ENCODE measurements around the gene OSBPL2.

Gene OSBPL2

DNA sequence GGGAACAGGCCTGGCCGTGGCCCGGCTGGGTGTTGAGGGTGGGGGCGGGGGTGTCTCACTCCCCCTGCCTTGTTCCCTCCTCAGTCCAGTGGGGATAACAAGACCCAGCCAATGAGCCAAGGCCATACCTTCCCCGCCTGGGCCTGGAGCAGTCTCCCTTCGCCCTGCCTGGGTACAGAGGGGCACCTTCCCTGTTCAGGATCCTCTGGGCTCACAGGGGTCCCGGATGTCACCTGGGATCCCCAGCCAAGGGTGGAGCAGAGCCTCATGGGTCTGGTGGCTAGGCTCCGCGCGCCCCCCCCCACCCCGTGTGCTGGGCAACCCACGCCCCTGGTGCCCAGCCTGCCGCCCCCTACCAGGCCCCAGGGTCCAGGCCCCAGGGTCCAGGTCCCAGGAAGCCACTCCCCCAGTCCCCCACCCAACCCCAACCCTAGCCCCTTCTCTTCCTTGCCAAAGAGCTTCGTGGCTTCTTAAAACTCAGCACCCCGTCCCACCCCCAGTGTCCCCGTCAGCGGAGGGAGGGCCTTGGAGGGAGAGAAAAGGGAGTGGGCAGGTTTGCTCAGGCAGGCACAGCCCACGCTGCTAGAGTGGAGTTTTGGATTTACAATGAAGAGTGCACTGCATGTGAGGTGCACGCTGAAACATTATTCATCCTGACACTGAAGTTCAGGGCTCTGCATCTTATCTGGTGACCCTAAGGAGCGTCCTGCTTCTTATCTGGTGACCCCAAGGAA, 30.1 kb upstream of the OSBPL2 start:
- no peak for TF ChIP-seq YY2 (tag by site-specific recombination; IDR thresholded peaks at IDR 0.05)
- 0 out of 2 replicates have a peak, but pooled peaks have one; percentile 24 for TF ChIP-seq EGR2 (tag by site-specific recombination; IDR thresholded peaks at IDR 0.05; ENCODE audit: low read depth)
- TF ChIP-seq, protein P1, sequence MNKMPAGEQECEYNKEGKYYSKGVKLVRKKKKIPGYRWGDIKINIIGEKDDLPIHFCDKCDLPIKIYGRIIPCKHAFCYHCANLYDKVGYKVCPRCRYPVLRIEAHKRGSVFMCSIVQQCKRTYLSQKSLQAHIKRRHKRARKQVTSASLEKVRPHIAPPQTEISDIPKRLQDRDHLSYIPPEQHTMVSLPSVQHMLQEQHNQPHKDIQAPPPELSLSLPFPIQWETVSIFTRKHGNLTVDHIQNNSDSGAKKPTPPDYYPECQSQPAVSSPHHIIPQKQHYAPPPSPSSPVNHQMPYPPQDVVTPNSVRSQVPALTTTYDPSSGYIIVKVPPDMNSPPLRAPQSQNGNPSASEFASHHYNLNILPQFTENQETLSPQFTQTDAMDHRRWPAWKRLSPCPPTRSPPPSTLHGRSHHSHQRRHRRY (tag by site-specific recombination; IDR thresholded peaks at IDR 0.05) = no peak
- peak; percentile 50 for TF ChIP-seq ZFHX2 (tag by site-specific recombination; conservative IDR thresholded peaks at IDR 0.05)
- TF ChIP-seq, protein P2, sequence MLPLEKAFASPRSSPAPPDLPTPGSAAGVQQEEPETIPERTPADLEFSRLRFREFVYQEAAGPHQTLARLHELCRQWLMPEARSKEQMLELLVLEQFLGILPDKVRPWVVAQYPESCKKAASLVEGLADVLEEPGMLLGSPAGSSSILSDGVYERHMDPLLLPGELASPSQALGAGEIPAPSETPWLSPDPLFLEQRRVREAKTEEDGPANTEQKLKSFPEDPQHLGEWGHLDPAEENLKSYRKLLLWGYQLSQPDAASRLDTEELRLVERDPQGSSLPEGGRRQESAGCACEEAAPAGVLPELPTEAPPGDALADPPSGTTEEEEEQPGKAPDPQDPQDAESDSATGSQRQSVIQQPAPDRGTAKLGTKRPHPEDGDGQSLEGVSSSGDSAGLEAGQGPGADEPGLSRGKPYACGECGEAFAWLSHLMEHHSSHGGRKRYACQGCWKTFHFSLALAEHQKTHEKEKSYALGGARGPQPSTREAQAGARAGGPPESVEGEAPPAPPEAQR (tag by site-specific recombination; IDR thresholded peaks at IDR 0.05) = no peak
- TF ChIP-seq, protein P3, sequence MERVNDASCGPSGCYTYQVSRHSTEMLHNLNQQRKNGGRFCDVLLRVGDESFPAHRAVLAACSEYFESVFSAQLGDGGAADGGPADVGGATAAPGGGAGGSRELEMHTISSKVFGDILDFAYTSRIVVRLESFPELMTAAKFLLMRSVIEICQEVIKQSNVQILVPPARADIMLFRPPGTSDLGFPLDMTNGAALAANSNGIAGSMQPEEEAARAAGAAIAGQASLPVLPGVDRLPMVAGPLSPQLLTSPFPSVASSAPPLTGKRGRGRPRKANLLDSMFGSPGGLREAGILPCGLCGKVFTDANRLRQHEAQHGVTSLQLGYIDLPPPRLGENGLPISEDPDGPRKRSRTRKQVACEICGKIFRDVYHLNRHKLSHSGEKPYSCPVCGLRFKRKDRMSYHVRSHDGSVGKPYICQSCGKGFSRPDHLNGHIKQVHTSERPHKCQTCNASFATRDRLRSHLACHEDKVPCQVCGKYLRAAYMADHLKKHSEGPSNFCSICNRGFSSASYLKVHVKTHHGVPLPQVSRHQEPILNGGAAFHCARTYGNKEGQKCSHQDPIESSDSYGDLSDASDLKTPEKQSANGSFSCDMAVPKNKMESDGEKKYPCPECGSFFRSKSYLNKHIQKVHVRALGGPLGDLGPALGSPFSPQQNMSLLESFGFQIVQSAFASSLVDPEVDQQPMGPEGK (tag by site-specific recombination; IDR thresholded peaks at IDR 0.05) = no peak
- ChIA-PET CTCF (no interaction called here), POLR2A (no interaction called here)
- Histone ChIP-seq H3K9me3 (ENCODE audit: control insufficient read depth, insufficient read depth, low read depth, low read length) (no peaks in the 10 kb centered on the region), H3K36me3 (ENCODE audit: control insufficient read depth in 2 of 2, insufficient read depth in 1 of 2, low read length in 2 of 2) (peaks cover 0 to under 1% of the 10 kb centered on the region in 2 experiments; a peak in 1 of 3 replicates), H3K4me1 (ENCODE audit: control insufficient read depth, insufficient read depth, low read length) (no peaks in the 10 kb centered on the region), H3K4me3 (ENCODE audit: low read depth, low read length) (no peak overlapping the region), H3K27ac (ENCODE audit: extremely low read depth, low read depth, low read length) (no peak overlapping the region)

DNA sequence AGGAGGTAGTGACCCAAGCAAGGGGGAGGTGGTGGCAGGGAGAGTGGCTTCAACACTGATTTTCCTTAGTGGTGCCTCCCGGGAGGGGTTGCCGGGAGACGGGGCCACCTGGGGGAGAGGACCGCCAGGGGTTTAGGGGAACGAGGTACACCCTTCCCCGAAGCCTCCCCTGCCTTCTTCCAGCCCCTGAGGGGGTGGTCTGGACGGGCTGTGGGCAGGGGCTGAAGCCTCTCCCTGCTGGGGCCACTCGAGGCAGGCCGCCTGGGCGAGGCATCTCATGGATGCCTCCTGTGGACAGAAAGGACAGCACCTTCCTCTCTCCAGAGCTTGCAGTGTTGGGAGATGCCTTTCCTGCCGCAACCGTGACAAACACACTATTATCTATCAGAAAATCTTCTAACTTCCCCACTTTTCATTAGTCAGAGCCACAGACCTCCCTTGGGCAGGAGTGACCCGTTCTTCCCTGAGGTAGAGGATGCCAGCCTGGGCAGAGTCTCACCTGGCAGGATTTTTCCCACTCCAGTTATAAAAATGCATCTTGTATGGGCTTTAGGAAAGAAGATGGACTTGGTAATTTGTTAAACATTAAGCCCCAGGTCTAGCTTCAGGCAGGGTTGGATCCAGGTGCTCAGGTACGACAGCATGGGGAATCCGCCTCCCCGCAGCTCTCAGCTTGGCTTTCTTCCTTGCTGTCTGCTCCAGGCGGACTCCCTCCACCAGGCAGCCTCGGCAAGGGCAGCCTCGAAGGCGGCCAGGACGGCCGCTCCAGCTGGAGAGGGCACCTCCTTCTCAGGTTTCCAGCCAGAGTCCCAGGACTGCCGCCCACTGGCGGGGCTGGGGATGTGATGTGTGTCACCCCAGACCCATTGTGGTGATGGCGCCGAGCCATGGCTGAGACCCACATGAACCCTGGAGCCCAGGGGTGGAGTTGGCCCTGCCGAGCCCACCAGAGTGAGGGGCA, 29.2 kb upstream of the OSBPL2 start:
- H3K27ac ChIP-seq (ENCODE audit: extremely low read depth, low read depth, low read length) = no peak overlapping the region
- CTCF ChIA-PET = no interaction called here

More for the DNA sequence above, 29.2 kb upstream of the OSBPL2 start:
- H3K9me3 ChIP-seq (ENCODE audit: control insufficient read depth, insufficient read depth, low read depth, low read length) = no peaks in the 10 kb centered on the region
- no peak overlapping the region for H3K4me3 ChIP-seq (ENCODE audit: low read depth, low read length)
- TF ChIP-seq, protein P4, sequence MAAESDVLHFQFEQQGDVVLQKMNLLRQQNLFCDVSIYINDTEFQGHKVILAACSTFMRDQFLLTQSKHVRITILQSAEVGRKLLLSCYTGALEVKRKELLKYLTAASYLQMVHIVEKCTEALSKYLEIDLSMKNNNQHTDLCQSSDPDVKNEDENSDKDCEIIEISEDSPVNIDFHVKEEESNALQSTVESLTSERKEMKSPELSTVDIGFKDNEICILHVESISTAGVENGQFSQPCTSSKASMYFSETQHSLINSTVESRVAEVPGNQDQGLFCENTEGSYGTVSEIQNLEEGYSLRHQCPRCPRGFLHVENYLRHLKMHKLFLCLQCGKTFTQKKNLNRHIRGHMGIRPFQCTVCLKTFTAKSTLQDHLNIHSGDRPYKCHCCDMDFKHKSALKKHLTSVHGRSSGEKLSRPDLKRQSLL (tag by site-specific recombination; IDR thresholded peaks at IDR 0.05) = no peak
- TF ChIP-seq, protein P5, sequence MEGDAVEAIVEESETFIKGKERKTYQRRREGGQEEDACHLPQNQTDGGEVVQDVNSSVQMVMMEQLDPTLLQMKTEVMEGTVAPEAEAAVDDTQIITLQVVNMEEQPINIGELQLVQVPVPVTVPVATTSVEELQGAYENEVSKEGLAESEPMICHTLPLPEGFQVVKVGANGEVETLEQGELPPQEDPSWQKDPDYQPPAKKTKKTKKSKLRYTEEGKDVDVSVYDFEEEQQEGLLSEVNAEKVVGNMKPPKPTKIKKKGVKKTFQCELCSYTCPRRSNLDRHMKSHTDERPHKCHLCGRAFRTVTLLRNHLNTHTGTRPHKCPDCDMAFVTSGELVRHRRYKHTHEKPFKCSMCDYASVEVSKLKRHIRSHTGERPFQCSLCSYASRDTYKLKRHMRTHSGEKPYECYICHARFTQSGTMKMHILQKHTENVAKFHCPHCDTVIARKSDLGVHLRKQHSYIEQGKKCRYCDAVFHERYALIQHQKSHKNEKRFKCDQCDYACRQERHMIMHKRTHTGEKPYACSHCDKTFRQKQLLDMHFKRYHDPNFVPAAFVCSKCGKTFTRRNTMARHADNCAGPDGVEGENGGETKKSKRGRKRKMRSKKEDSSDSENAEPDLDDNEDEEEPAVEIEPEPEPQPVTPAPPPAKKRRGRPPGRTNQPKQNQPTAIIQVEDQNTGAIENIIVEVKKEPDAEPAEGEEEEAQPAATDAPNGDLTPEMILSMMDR (tag by site-specific recombination; IDR thresholded peaks at IDR 0.05) = peak; percentile 51
- TF ChIP-seq ZNF600 (tag by site-specific recombination; IDR thresholded peaks at IDR 0.05) (peak; percentile 29; the same call in 1 of the 2 replicates), ZFHX2 (tag by site-specific recombination; conservative IDR thresholded peaks at IDR 0.05) (peak; percentile 42)
- TF ChIP-seq, protein P6, sequence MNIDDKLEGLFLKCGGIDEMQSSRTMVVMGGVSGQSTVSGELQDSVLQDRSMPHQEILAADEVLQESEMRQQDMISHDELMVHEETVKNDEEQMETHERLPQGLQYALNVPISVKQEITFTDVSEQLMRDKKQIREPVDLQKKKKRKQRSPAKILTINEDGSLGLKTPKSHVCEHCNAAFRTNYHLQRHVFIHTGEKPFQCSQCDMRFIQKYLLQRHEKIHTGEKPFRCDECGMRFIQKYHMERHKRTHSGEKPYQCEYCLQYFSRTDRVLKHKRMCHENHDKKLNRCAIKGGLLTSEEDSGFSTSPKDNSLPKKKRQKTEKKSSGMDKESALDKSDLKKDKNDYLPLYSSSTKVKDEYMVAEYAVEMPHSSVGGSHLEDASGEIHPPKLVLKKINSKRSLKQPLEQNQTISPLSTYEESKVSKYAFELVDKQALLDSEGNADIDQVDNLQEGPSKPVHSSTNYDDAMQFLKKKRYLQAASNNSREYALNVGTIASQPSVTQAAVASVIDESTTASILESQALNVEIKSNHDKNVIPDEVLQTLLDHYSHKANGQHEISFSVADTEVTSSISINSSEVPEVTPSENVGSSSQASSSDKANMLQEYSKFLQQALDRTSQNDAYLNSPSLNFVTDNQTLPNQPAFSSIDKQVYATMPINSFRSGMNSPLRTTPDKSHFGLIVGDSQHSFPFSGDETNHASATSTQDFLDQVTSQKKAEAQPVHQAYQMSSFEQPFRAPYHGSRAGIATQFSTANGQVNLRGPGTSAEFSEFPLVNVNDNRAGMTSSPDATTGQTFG (tag by site-specific recombination; IDR thresholded peaks at IDR 0.05; ENCODE audit: borderline replicate concordance) = no peak
- POLR2A ChIA-PET = no interaction called here
- no peaks in the 10 kb centered on the region for H3K4me1 ChIP-seq (ENCODE audit: control insufficient read depth, insufficient read depth, low read length)
- H3K36me3 ChIP-seq (ENCODE audit: control insufficient read depth in 2 of 2, insufficient read depth in 1 of 2, low read length in 2 of 2) = no peaks in the 10 kb centered on the region

Data from HEK293 (cell line).